Endodermal cell (in vitro differentiated cells): ENCODE data around the gene CLN6. TPM values are rescaled to one million over a fixed set of nuclear protein-coding genes. Genes with fewer than 3 reads are reported as not detected.

Experiments used
- DNase-seq: peaks from one replicate; pipeline ENCODE4 v3.0.0-alpha.2; 2017
- H3K27ac ChIP-seq: 2 replicates; pipeline ENCODE4 v1.5.1; 2013; ENCODE audit warnings: mild to moderate bottlenecking, low read depth, low read length, moderate library complexity
- H3K27me3 ChIP-seq: 2 replicates; pipeline ENCODE4 v1.6.1; 2013; ENCODE audit warnings: mild to moderate bottlenecking, low read length, moderate library complexity; ENCODE audit not compliant: insufficient read depth, control insufficient read depth, poor library complexity, severe bottlenecking
- H3K36me3 ChIP-seq: 2 replicates; pipeline ENCODE4 v1.7.0; 2013; ENCODE audit warnings: mild to moderate bottlenecking, low read length, moderate library complexity; ENCODE audit not compliant: control insufficient read depth, insufficient read depth
- H3K4me1 ChIP-seq: one replicate; pipeline ENCODE4 v1.7.0; 2013; ENCODE audit warnings: low read length; ENCODE audit not compliant: control insufficient read depth, insufficient read depth
- H3K4me3 ChIP-seq: 2 replicates; pipeline ENCODE4 v1.5.1; 2013; ENCODE audit warnings: mild to moderate bottlenecking, low read length, moderate library complexity
- H3K9ac ChIP-seq: 2 replicates; pipeline ENCODE4 v1.6.1; 2013; ENCODE audit warnings: mild to moderate bottlenecking, low read length, moderate library complexity; ENCODE audit not compliant: poor library complexity, severe bottlenecking; ENCODE audit errors: extremely low read depth
- H3K9me3 ChIP-seq: 2 replicates; pipeline ENCODE4 v1.6.1; 2013; ENCODE audit warnings: mild to moderate bottlenecking, low read length, moderate library complexity; ENCODE audit not compliant: control insufficient read depth
- H3K27ac Mint-ChIP-seq: 2 replicates; pipeline ENCODE4 v1.8.0; 2020; ENCODE audit warnings: mixed read lengths
- H3K27me3 Mint-ChIP-seq: 2 replicates; pipeline ENCODE4 v1.8.0; 2021; ENCODE audit warnings: mild to moderate bottlenecking, mixed read lengths; ENCODE audit not compliant: insufficient read depth
- H3K36me3 Mint-ChIP-seq: 2 replicates; pipeline ENCODE4 v1.8.0; 2020; ENCODE audit warnings: low read depth, mixed read lengths
- H3K4me1 Mint-ChIP-seq: 2 replicates; pipeline ENCODE4 v1.8.0; 2020; ENCODE audit warnings: mixed read lengths
- H3K4me3 Mint-ChIP-seq: 2 replicates; pipeline ENCODE4 v1.8.0; 2020; ENCODE audit warnings: mild to moderate bottlenecking, moderate library complexity, mixed read lengths
- H3K9me3 Mint-ChIP-seq: 2 replicates; pipeline ENCODE4 v1.8.0; 2020; ENCODE audit warnings: mild to moderate bottlenecking, mixed read lengths
- WGBS, 2 experiments: methylation state at CpG; one replicate each; pipeline versions ENCODE4 v1.1.5 to v1.1.7; 2013; ENCODE audit warnings: missing lambda C conversion rate in 2 of 2, mixed read lengths in 1 of 2; ENCODE audit not compliant: insufficient coverage in 1 of 2, insufficient read length in 1 of 2; 5-methylcytosine and 5-hydroxymethylcytosine counted together
- total RNA-seq, 2 donors: library from RNA; stranded (reverse); fragmentation: NEBNext Ultra II Directional in 1 of 2; extraction: Animal tissue kit (Norgen Biotek cat#: 25700) in 1 of 2; gene quantifications; 2 replicates in 1 of 2; 3 replicates in 1 of 2; pipeline ENCODE4 v1.2.1, GENCODE V29; 2021
- TF ChIP-seq, protein P1 (sequence below): fragments of 200-600 bp; sonication (generic); conservative IDR thresholded peaks from 2 replicates; pipeline ENCODE4 v1.5.0; 2021; ENCODE audit warnings: antibody characterized with exemption, mild to moderate bottlenecking

CLN6 gene
- total RNA-seq, 2 donors from 2014 or later: 51.6 to 59.6 TPM

- Histone ChIP-seq H3K27ac (no peak overlapping the region), H3K4me3 (no peak overlapping the region), H3K9ac (no peak overlapping the region), H3K27me3 (no peaks in the 10 kb centered on the region), H3K9me3 (no peaks in the 10 kb centered on the region), H3K36me3 (no peaks in the 10 kb centered on the region), H3K4me1 (no peaks in the 10 kb centered on the region)
- no peak for DNase-seq
- H3K27me3 Mint-ChIP-seq: no peaks in the 10 kb centered on the region
- H3K4me1 Mint-ChIP-seq: peaks cover 9% of the 10 kb centered on the region
- H3K36me3 Mint-ChIP-seq: no peaks in the 10 kb centered on the region
- no peak overlapping the region for H3K4me3 Mint-ChIP-seq
- H3K27ac Mint-ChIP-seq: no peak overlapping the region
- WGBS, 2 experiments: 99 to 100% methylated on average over 1 to 4 of the region's 4 CpGs
- no peaks in the 10 kb centered on the region for H3K9me3 Mint-ChIP-seq
- TF ChIP-seq, protein P1, sequence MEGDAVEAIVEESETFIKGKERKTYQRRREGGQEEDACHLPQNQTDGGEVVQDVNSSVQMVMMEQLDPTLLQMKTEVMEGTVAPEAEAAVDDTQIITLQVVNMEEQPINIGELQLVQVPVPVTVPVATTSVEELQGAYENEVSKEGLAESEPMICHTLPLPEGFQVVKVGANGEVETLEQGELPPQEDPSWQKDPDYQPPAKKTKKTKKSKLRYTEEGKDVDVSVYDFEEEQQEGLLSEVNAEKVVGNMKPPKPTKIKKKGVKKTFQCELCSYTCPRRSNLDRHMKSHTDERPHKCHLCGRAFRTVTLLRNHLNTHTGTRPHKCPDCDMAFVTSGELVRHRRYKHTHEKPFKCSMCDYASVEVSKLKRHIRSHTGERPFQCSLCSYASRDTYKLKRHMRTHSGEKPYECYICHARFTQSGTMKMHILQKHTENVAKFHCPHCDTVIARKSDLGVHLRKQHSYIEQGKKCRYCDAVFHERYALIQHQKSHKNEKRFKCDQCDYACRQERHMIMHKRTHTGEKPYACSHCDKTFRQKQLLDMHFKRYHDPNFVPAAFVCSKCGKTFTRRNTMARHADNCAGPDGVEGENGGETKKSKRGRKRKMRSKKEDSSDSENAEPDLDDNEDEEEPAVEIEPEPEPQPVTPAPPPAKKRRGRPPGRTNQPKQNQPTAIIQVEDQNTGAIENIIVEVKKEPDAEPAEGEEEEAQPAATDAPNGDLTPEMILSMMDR: no peak
Measured at GRCh38 chr15:68258692-68259091, 29.2 kb upstream of the CLN6 start.

DNA sequence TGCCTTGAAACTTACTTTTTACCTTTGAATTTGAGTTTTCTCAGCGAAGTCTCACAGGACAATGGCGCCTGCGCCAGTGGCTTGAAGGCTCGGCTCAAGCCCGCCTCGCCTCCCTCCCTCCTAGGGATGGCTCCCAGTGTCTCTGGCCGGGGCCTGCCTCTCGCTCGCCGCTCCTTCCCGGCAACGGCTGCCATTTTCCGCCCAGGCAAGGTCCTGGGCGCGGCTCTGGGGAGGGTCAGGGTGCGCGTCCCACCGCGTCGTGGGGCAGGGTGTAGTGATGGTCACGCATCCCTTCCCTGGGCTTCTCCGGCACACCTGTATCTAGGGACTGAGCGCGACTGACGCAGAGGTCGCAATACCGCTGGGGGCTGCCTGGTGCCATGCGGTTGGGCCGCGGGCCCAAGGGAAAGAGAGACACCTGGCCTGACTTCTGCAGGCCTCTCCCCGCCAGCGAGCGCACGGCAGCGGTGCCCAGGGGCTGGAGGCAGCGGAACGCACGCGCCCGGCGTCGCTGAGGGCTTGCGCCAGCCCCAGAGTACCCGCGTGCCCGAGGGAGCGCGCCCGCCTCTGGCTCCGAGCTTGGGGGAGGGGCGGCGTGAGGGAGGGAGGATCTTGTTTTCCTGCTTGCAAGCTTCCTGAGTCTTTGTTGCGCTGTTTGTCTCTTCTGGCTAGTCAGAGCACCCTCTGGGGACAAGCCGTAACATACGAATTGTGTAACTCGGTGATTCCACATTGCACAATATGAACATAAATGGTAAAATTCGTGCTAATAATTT is 27.3 kb upstream of the CLN6 start:
- WGBS, 2 experiments: 13 to 26% methylated on average over 29 to 56 of the region's 57 CpGs
- no peaks in the 10 kb centered on the region for H3K4me1 ChIP-seq
- H3K9ac ChIP-seq: peak overlapping the region; percentile 47
- H3K4me3 Mint-ChIP-seq: peak overlapping the region; percentile 65
- H3K27me3 ChIP-seq: no peaks in the 10 kb centered on the region
- no peaks in the 10 kb centered on the region for H3K36me3 Mint-ChIP-seq
- H3K27ac Mint-ChIP-seq: peak overlapping the region; percentile 93
- peaks cover 4% of the 10 kb centered on the region for H3K4me1 Mint-ChIP-seq
- H3K9me3 ChIP-seq: no peaks in the 10 kb centered on the region
- H3K27ac ChIP-seq: no peak overlapping the region
- no peaks in the 10 kb centered on the region for H3K27me3 Mint-ChIP-seq
- peak overlapping the region; percentile 74 for H3K4me3 ChIP-seq
- H3K9me3 Mint-ChIP-seq: no peaks in the 10 kb centered on the region
- H3K36me3 ChIP-seq: no peaks in the 10 kb centered on the region
- DNase-seq: peak; percentile 98
- TF ChIP-seq, protein P1: peak; percentile 20

GRCh38 chr15:68252925-68253534 is 23.5 kb upstream of the CLN6 start:
- H3K4me1 Mint-ChIP-seq: peaks cover 4% of the 10 kb centered on the region

More at GRCh38 chr15:68252925-68253534, 23.5 kb upstream of the CLN6 start:
- no peaks in the 10 kb centered on the region for H3K27me3 Mint-ChIP-seq
- TF ChIP-seq, protein P1: peak; percentile 87
- peaks cover 10% of the 10 kb centered on the region for H3K9me3 Mint-ChIP-seq
- H3K9me3 ChIP-seq: no peaks in the 10 kb centered on the region
- DNase-seq: peak; percentile 69
- WGBS, 2 experiments: 52 to 57% methylated on average over 3 to 7 of the region's 7 CpGs
- H3K4me3 Mint-ChIP-seq: no peak overlapping the region
- H3K9ac ChIP-seq: no peak overlapping the region
- H3K4me3 ChIP-seq: no peak overlapping the region
- H3K4me1 ChIP-seq: no peaks in the 10 kb centered on the region
- no peak overlapping the region for H3K27ac Mint-ChIP-seq
- no peaks in the 10 kb centered on the region for H3K36me3 Mint-ChIP-seq
- H3K27ac ChIP-seq: no peak overlapping the region
- H3K36me3 ChIP-seq: no peaks in the 10 kb centered on the region
- H3K27me3 ChIP-seq: no peaks in the 10 kb centered on the region
